ENCODE results near the gene FAM3B.

DNA sequence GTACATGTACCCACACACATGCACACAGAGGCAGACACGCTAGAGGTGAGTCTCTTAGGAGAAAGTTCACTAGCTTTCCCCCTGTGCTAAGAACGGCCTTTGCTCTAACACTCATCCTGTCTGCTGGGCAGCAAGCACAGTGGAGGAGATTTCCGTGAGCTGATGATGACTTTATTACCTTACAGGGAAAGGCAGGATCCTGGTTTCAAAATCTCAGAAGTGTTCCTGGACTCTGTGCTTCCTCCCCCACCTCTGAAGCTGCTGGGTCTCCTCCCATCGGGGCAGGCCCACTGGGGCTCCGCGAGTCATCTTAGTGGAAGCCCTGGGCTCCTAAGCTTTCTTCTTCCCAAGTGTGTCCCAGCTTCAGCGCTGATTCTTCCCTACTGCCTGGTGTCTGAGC lies 2.7 kb downstream of the FAM3B start:
- TF ChIP-seq POLR2AphosphoS5 (IDR thresholded peaks at IDR 0.05; ENCODE audit: low read depth) (no peak), ZNF114 (CRISPR knock-in tag; IDR thresholded peaks at IDR 0.05) (no peak), EZH2 (IDR thresholded peaks at IDR 0.05; ENCODE audit: low read depth, unreplicated experiment) (no peak), EZH2phosphoT487 (IDR thresholded peaks at IDR 0.05; ENCODE audit: unreplicated experiment) (no peak), JUNB (IDR thresholded peaks at IDR 0.05; ENCODE audit: unreplicated experiment) (no peak)
- TF ChIP-seq, protein P1, sequence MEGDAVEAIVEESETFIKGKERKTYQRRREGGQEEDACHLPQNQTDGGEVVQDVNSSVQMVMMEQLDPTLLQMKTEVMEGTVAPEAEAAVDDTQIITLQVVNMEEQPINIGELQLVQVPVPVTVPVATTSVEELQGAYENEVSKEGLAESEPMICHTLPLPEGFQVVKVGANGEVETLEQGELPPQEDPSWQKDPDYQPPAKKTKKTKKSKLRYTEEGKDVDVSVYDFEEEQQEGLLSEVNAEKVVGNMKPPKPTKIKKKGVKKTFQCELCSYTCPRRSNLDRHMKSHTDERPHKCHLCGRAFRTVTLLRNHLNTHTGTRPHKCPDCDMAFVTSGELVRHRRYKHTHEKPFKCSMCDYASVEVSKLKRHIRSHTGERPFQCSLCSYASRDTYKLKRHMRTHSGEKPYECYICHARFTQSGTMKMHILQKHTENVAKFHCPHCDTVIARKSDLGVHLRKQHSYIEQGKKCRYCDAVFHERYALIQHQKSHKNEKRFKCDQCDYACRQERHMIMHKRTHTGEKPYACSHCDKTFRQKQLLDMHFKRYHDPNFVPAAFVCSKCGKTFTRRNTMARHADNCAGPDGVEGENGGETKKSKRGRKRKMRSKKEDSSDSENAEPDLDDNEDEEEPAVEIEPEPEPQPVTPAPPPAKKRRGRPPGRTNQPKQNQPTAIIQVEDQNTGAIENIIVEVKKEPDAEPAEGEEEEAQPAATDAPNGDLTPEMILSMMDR (conservative IDR thresholded peaks at IDR 0.05; ENCODE audit: low read depth in 2 of 2) = no peak
- TF ChIP-seq, protein P2, sequence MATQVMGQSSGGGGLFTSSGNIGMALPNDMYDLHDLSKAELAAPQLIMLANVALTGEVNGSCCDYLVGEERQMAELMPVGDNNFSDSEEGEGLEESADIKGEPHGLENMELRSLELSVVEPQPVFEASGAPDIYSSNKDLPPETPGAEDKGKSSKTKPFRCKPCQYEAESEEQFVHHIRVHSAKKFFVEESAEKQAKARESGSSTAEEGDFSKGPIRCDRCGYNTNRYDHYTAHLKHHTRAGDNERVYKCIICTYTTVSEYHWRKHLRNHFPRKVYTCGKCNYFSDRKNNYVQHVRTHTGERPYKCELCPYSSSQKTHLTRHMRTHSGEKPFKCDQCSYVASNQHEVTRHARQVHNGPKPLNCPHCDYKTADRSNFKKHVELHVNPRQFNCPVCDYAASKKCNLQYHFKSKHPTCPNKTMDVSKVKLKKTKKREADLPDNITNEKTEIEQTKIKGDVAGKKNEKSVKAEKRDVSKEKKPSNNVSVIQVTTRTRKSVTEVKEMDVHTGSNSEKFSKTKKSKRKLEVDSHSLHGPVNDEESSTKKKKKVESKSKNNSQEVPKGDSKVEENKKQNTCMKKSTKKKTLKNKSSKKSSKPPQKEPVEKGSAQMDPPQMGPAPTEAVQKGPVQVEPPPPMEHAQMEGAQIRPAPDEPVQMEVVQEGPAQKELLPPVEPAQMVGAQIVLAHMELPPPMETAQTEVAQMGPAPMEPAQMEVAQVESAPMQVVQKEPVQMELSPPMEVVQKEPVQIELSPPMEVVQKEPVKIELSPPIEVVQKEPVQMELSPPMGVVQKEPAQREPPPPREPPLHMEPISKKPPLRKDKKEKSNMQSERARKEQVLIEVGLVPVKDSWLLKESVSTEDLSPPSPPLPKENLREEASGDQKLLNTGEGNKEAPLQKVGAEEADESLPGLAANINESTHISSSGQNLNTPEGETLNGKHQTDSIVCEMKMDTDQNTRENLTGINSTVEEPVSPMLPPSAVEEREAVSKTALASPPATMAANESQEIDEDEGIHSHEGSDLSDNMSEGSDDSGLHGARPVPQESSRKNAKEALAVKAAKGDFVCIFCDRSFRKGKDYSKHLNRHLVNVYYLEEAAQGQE (IDR thresholded peaks at IDR 0.05; ENCODE audit: unreplicated experiment) = no peak

All from GM23338 (cell line).